ENCODE measurements around the gene TMEM108.

TMEM108 gene

GRCh38 chr3:133329626-133330025, 291.4 kb downstream of the TMEM108 start:
- H3K27me3 ChIP-seq (replicated peaks; ENCODE audit: control insufficient read depth, insufficient read depth, low read length): no peaks in the 10 kb centered on the region
- no peak for DNase-seq (ENCODE audit: extremely low read depth, insufficient read length)
- H3K4me3 ChIP-seq (replicated peaks; ENCODE audit: low read depth, low read length): no peak overlapping the region

DNA sequence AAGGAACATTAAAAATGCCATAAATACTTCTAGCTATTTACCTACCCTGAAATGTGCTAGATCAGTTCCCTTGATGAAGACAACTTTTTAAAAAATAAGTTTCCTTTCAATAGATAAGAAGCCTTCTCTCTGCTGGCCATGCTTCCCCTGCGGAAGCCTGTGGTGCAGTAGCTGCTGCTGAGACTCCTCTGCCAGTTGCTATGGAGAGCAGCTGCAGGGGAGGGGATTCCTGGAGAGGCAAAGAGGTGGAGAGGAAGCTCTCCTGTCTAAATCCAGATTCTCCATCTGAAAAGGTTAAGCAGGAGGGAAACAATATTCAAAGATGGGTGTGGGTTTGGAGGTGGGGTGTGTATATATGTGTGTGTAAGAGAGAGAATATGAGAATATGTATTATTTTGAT, 291.9 kb downstream of the TMEM108 start:
- H3K27me3 ChIP-seq (replicated peaks; ENCODE audit: control insufficient read depth, insufficient read depth, low read length): no peaks in the 10 kb centered on the region
- no peak for DNase-seq (ENCODE audit: extremely low read depth, insufficient read length)
- H3K4me3 ChIP-seq (replicated peaks; ENCODE audit: low read depth, low read length): no peak overlapping the region
- H3K36me3 ChIP-seq (ENCODE audit: control insufficient read depth, insufficient read depth, low read length): no peaks in the 10 kb centered on the region
- TF ChIP-seq, protein P1, sequence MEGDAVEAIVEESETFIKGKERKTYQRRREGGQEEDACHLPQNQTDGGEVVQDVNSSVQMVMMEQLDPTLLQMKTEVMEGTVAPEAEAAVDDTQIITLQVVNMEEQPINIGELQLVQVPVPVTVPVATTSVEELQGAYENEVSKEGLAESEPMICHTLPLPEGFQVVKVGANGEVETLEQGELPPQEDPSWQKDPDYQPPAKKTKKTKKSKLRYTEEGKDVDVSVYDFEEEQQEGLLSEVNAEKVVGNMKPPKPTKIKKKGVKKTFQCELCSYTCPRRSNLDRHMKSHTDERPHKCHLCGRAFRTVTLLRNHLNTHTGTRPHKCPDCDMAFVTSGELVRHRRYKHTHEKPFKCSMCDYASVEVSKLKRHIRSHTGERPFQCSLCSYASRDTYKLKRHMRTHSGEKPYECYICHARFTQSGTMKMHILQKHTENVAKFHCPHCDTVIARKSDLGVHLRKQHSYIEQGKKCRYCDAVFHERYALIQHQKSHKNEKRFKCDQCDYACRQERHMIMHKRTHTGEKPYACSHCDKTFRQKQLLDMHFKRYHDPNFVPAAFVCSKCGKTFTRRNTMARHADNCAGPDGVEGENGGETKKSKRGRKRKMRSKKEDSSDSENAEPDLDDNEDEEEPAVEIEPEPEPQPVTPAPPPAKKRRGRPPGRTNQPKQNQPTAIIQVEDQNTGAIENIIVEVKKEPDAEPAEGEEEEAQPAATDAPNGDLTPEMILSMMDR (IDR thresholded peaks at IDR 0.05; ENCODE audit: insufficient read depth, low read length, poor library complexity, severe bottlenecking): no peak

More at GRCh38 chr3:133329626-133330025, 291.4 kb downstream of the TMEM108 start:
- H3K36me3 ChIP-seq (ENCODE audit: control insufficient read depth, insufficient read depth, low read length): no peaks in the 10 kb centered on the region
- TF ChIP-seq, protein P1 (IDR thresholded peaks at IDR 0.05; ENCODE audit: insufficient read depth, low read length, poor library complexity, severe bottlenecking): no peak

- TF ChIP-seq, protein P1 (IDR thresholded peaks at IDR 0.05; ENCODE audit: insufficient read depth, low read length, poor library complexity, severe bottlenecking): no peak
- no peaks in the 10 kb centered on the region for H3K36me3 ChIP-seq (ENCODE audit: control insufficient read depth, insufficient read depth, low read length)
- H3K27me3 ChIP-seq (replicated peaks; ENCODE audit: control insufficient read depth, insufficient read depth, low read length): no peaks in the 10 kb centered on the region
- no peak for DNase-seq (ENCODE audit: extremely low read depth, insufficient read length)
- H3K4me3 ChIP-seq (replicated peaks; ENCODE audit: low read depth, low read length): no peak overlapping the region
Measured at GRCh38 chr3:133330522-133330921, 292.3 kb downstream of the TMEM108 start.

GRCh38 chr3:133354721-133355120, 316.5 kb downstream of the TMEM108 start:
- Histone ChIP-seq H3K36me3 (ENCODE audit: control insufficient read depth, insufficient read depth, low read length) (no peaks in the 10 kb centered on the region), H3K27me3 (replicated peaks; ENCODE audit: control insufficient read depth, insufficient read depth, low read length) (no peaks in the 10 kb centered on the region), H3K4me3 (replicated peaks; ENCODE audit: low read depth, low read length) (no peak overlapping the region)
- DNase-seq (ENCODE audit: extremely low read depth, insufficient read length): no peak
- TF ChIP-seq, protein P1 (IDR thresholded peaks at IDR 0.05; ENCODE audit: insufficient read depth, low read length, poor library complexity, severe bottlenecking): no peak

DNA sequence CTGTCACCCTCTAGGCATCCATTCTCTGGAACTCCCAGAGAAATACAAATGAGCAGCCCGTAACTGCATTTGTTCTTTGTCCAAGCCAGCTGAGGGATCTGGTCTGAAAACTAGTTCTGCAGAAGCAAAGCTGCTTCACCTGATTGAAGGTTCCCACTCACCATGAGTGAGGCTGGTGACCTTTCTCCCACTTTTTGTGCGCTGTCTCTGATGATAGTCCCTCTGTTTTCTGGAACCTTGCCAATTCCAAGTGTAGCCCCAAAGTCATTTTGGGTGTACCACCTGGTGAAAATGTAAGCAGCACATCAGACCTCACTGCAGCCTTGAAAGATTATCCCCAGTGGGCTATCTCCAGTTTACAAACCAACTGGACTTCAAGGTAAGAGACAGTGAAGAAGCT, 322.3 kb downstream of the TMEM108 start:
- no peak for DNase-seq (ENCODE audit: extremely low read depth, insufficient read length)
- TF ChIP-seq, protein P1 (IDR thresholded peaks at IDR 0.05; ENCODE audit: insufficient read depth, low read length, poor library complexity, severe bottlenecking): no peak
- Histone ChIP-seq H3K4me3 (replicated peaks; ENCODE audit: low read depth, low read length) (no peak overlapping the region), H3K36me3 (ENCODE audit: control insufficient read depth, insufficient read depth, low read length) (no peaks in the 10 kb centered on the region), H3K27me3 (replicated peaks; ENCODE audit: control insufficient read depth, insufficient read depth, low read length) (no peaks in the 10 kb centered on the region)

- H3K36me3 ChIP-seq (ENCODE audit: control insufficient read depth, insufficient read depth, low read length): no peaks in the 10 kb centered on the region
- TF ChIP-seq, protein P1 (IDR thresholded peaks at IDR 0.05; ENCODE audit: insufficient read depth, low read length, poor library complexity, severe bottlenecking): no peak
- no peak overlapping the region for H3K4me3 ChIP-seq (replicated peaks; ENCODE audit: low read depth, low read length)
- DNase-seq (ENCODE audit: extremely low read depth, insufficient read length): no peak
- H3K27me3 ChIP-seq (replicated peaks; ENCODE audit: control insufficient read depth, insufficient read depth, low read length): no peaks in the 10 kb centered on the region
Measured at GRCh38 chr3:133361011-133361410, 322.8 kb downstream of the TMEM108 start.

Data from GM06990 (cell line).